SKM-1 (cell line): ENCODE results near the gene SMAD4.
"Not testable (repeated sequence)": the region's sequence is repeated elsewhere in the genome, so short reads cannot be mapped to it uniquely, and the experiment has no call there.

Experiments
- DNase-seq: peaks from one replicate; lab custom pipeline; 2025; ENCODE audit not compliant: unreplicated experiment; lab: John Stamatoyannopoulos, UW

SMAD4 gene

DNA sequence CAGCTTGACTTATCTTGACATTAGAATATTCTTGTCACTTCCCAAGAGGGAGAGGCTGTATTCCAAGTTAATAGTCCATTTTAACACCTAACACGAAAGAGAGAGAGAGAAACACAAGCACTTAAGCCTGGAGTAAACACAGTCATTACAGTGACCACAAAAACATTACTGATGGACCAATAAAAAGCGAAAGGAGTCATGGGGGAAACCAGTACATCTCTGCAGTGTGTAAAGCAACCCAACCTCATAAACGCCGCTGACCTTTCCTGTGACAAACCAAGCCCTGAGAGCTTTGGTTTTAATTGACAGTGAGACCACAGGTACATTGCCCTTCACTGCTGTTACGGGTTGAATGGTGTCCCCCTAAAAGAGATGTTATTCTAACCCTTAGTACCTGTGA is 78.3 kb downstream of the SMAD4 start:
- no peak for DNase-seq

- DNase-seq: peak; percentile 4
Observed at GRCh38 chr18:51110073-51110797, 80.2 kb downstream of the SMAD4 start.

DNA sequence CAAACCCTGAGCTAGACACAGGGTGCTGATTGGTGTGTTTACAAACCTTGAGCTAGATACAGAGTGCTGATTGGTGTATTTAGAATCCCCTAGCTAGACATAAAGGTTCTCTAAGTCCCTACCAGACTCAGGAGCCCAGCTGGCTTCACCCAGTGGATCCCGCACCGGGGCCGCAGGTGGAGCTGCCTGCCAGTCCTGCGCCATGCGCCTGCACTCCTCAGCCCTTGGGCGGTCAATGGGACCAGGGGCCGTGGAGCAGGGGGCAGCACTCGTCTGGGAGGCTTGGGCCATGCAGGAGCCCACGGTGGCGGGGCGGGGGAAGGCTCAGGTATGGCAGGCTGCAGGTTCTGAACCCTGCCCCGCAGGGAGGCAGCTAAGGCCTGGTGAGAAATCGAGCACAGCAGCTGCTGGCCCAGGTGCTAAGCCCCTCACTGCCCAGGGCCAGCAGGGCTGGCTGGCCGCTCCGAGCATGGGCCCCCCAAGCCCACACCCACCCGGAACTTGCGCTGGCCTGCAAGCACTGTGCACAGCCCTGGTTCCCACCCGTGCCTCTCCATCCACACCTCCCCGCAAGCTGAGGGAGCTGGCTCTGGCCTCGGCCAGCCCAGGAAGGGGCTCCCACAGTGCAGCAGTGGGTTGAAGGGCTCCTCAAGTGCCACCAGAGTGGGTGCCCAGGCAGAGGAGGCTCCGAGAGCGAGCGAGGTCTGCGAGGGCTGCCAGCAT is 81.8 kb downstream of the SMAD4 start:
- DNase-seq: not testable (repeated sequence)

GRCh38 chr18:51116996-51117395 is 87.0 kb downstream of the SMAD4 start:
- not testable (repeated sequence) for DNase-seq

GRCh38 chr18:51119561-51119960 is 89.5 kb downstream of the SMAD4 start:
- DNase-seq: not testable (repeated sequence)

- DNase-seq: not testable (repeated sequence)
Observed at GRCh38 chr18:51119976-51120375, 90.0 kb downstream of the SMAD4 start.

DNA sequence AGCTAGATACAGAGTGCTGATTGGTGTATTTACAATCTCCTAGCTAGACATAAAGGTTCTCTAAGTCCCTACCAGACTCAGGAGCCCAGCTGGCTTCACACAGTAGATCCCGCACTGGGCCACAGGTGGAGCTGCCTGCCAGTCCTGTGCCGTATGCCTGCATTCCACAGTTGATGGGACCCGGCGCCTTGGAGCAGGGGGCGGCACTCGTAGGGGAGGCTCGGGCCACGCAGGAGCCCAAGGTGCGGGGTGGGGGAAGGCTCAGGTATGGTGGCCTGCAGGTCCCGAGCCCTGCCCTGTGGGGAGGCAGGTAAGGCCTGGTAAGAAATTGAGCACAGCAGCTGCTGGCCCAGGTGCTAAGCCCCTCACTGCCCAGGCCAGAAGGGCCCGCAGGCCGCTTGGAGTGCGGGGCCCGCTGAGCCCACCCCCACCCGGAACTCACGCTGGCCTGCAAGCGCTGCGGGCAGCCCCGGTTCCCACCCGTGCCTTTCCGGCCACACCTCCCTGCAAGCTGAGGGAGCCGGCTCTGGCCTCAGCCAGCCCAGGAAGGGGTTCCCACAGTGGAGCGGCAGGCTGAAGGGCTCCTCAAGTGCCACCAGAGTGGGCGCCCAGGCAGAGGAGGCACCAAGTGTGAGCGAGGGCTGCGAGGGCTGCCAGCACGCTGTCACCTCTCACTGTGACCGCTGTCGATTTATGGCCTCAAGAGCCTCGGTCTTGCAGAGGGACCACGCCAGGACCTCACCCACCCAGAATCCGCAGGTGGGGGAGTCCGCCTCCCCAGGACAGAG is 91.0 kb downstream of the SMAD4 start:
- no peak for DNase-seq

- no peak for DNase-seq
Observed at GRCh38 chr18:51121597-51121857, 91.5 kb downstream of the SMAD4 start.

GRCh38 chr18:51122266-51123045 is 92.4 kb downstream of the SMAD4 start:
- DNase-seq: no peak

- DNase-seq: no peak
Observed at GRCh38 chr18:51123046-51123395, 93.0 kb downstream of the SMAD4 start.

- no peak for DNase-seq
Observed at GRCh38 chr18:51123481-51123880, 93.5 kb downstream of the SMAD4 start.

- no peak for DNase-seq
Observed at GRCh38 chr18:51123936-51124486, 94.0 kb downstream of the SMAD4 start.

DNA sequence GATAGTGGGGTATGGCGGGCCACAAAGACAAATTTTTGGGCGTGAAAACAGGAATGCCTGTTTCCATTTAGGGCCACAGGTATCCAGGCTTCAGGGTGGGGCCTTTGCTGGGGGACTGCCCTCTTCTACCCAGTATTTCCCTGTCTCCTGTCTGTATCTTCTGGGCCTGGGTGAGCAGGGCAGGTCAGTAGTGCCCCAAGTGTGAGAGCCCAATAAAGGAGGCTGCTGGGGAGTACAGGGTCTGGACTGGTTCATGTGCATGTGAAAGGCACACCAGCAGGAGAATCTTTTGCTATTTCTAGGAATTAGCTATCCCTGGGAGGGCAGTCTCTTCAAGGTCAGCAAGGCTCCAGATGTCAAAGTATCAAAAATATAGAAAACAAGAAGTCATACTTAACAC is 96.0 kb downstream of the SMAD4 start:
- DNase-seq: no peak

DNA sequence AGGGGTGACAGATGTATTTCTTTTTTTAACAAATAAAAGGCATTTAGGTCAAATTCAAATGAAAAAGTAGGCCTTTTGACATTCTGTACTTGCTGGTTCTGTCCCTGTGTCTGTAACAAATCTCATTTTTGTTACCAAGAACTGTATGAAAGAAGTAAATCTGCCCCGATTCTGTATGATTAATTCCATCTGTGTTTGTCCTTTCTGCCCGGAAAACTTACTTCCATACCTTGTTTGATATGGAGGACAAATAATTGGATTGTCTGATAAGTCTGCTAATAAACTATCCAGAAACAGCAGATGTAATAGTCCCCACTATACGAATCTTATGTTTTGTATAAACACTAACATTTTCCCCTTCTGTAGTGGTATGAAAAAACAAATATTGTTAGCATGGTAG is 97.7 kb downstream of the SMAD4 start:
- DNase-seq: no peak

DNA sequence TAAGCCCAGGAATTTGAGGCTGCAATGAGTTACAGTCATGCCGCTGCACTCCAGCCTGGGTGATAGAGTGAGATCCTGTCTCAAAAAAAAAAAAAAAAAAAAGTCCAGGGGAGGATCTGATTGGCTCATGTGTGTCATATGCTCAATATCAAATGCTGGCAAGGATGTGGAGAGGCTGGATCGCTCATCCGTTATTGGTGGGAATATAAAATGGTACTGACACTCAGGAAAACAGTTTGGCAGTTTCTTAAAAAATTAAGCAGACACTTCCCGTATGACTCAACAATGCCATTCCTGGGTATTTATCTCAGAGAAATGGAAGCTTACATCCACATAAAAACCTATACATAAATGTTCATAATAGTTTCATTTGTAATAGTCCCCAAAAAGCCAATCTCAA is 98.5 kb downstream of the SMAD4 start:
- DNase-seq: no peak

- no peak for DNase-seq
Observed at GRCh38 chr18:51132256-51132935, 102.4 kb downstream of the SMAD4 start.

DNA sequence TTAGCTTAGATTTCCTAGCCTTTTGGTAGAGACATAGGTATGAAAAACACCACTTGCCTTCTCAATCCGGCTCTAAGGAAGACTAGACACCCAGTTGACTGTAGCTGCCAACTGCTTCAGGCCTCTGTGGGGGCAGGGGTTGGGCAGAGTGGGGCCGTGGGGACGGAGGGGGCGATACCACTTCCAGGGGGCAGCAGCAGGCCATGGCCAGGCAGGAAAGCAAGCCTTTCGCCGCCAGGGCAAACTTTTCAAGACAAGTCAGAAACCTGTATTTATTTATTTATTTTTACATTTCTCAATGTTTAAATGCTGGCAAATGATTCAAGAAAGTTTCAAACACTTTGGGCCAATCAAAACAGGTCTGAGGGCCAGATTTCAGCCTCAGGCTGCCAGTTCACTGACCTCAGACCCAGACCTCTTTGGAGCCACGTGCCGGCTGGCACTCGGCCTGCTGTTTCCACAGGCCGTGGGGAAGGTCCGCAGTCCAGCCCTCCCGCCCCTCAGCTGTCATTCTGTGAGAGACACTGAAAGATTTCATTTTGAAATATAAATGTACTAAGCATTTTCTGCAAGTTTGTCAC is 103.7 kb downstream of the SMAD4 start:
- DNase-seq: no peak
